Trophoblast cell (in vitro differentiated cells and primary cell): ENCODE data around the gene ATP5PB.

Experiments used
- DNase-seq, 2 donors: peaks; one replicate each; pipeline ENCODE4 v3.0.0-alpha.2; 2016
- H2AFZ ChIP-seq: 2 replicates; pipeline ENCODE4 v1.6.1; 2013; ENCODE audit warnings: low read length, moderate library complexity, mild to moderate bottlenecking; ENCODE audit not compliant: insufficient read depth, poor library complexity
- H2AK5ac ChIP-seq: 2 replicates; pipeline ENCODE4 v1.6.1; 2013; ENCODE audit warnings: mild to moderate bottlenecking, low read length
- H2BK120ac ChIP-seq: 2 replicates; pipeline ENCODE4 v1.6.1; 2013; ENCODE audit warnings: low read length, mild to moderate bottlenecking, moderate library complexity; ENCODE audit not compliant: insufficient read depth, poor library complexity
- H2BK12ac ChIP-seq: 2 replicates; pipeline ENCODE4 v1.6.1; 2013; ENCODE audit warnings: mild to moderate bottlenecking, low read length, moderate library complexity
- H2BK5ac ChIP-seq: 2 replicates; pipeline ENCODE4 v1.6.1; 2013; ENCODE audit warnings: low read length, low read depth, moderate library complexity, mild to moderate bottlenecking; ENCODE audit not compliant: poor library complexity
- H3K14ac ChIP-seq: 2 replicates; pipeline ENCODE4 v1.6.1; 2013; ENCODE audit warnings: mild to moderate bottlenecking, low read length
- H3K18ac ChIP-seq: 2 replicates; pipeline ENCODE4 v1.6.1; 2013; ENCODE audit warnings: mild to moderate bottlenecking, low read length
- H3K23ac ChIP-seq: 2 replicates; pipeline ENCODE4 v1.6.1; 2013; ENCODE audit warnings: low read length
- H3K27ac ChIP-seq: 2 replicates; pipeline ENCODE4 v1.5.1; 2013; ENCODE audit warnings: low read depth, mild to moderate bottlenecking, inconsistent platforms, low read length, moderate library complexity
- H3K27me3 ChIP-seq: 2 replicates; pipeline ENCODE4 v1.6.1; 2013; ENCODE audit warnings: inconsistent platforms, mild to moderate bottlenecking, low read length, moderate library complexity; ENCODE audit not compliant: insufficient read depth
- H3K36me3 ChIP-seq, 2 experiments: 1 replicate in 1 of 2; 2 replicates in 1 of 2; pipeline ENCODE4 v1.6.1; 2013; ENCODE audit warnings: low read length in 2 of 2, mild to moderate bottlenecking in 2 of 2, moderate library complexity in 1 of 2; ENCODE audit not compliant: insufficient read depth in 2 of 2, control insufficient read depth in 1 of 2
- H3K4ac ChIP-seq: 2 replicates; pipeline ENCODE4 v1.6.1; 2013; ENCODE audit warnings: low read depth, mild to moderate bottlenecking, low read length, moderate library complexity
- H3K4me1 ChIP-seq, 2 experiments: 1 replicate in 1 of 2; 2 replicates in 1 of 2; pipeline ENCODE4 v1.6.1; 2013; ENCODE audit warnings: low read length in 2 of 2, mild to moderate bottlenecking in 2 of 2, moderate library complexity in 1 of 2; ENCODE audit not compliant: insufficient read depth in 2 of 2, control insufficient read depth in 1 of 2
- H3K4me2 ChIP-seq: 2 replicates; pipeline ENCODE4 v1.6.1; 2013; ENCODE audit warnings: inconsistent platforms, mild to moderate bottlenecking, low read length, moderate library complexity
- H3K4me3 ChIP-seq: 2 replicates; pipeline ENCODE4 v1.5.1; 2013; ENCODE audit warnings: mild to moderate bottlenecking, low read depth, low read length, inconsistent platforms
- H3K79me1 ChIP-seq: one replicate; pipeline ENCODE4 v1.6.1; 2013; ENCODE audit warnings: low read length
- H3K79me2 ChIP-seq: 2 replicates; pipeline ENCODE4 v1.6.1; 2013; ENCODE audit warnings: low read length, mild to moderate bottlenecking; ENCODE audit not compliant: control insufficient read depth, insufficient read depth, poor library complexity
- H3K9ac ChIP-seq: 2 replicates; pipeline ENCODE4 v1.6.1; 2013; ENCODE audit warnings: mild to moderate bottlenecking, low read length
- H3K9me3 ChIP-seq: 2 replicates; pipeline ENCODE4 v1.6.1; 2013; ENCODE audit warnings: low read depth, mild to moderate bottlenecking, control low read depth, inconsistent platforms, low read length; ENCODE audit not compliant: insufficient read depth
- H4K12ac ChIP-seq: 2 replicates; pipeline ENCODE4 v1.6.1; 2013; ENCODE audit warnings: low read depth, mild to moderate bottlenecking, low read length, moderate library complexity
- H4K8ac ChIP-seq: 2 replicates; pipeline ENCODE4 v1.6.1; 2013; ENCODE audit warnings: low read depth, mild to moderate bottlenecking, low read length, moderate library complexity
- H4K91ac ChIP-seq: one replicate; pipeline ENCODE4 v1.6.1; 2013; ENCODE audit warnings: low read depth, mild to moderate bottlenecking, low read length, moderate library complexity
- WGBS: extraction: QIAGEN DNeasy Blood & Tissue Kit; methylation state at CpG from one replicate; pipeline ENCODE4 v1.1.7; 2013; ENCODE audit warnings: missing lambda C conversion rate; ENCODE audit not compliant: insufficient read length, insufficient coverage; ENCODE audit errors: extremely low coverage; 5-methylcytosine and 5-hydroxymethylcytosine counted together

ATP5PB gene

DNA sequence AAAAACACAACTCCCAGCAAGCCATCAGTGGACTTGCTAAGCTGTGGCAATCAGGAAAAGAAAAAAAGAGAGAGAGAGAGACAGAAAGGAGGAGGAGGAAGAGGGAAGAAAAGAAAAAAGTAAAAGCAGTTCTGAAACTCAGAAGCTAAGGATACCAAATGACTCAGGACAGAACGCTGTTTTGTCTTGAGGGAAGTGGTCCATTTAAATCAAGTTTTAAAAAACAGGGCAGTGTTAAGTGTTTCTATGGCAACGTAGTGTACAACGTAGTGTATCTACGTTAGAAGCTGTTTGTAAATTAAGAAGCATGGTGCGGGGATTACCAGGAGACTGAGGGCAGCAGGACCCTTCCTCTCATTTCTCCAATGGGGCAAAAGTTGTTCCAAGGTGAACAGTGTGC is 48.3 kb downstream of the ATP5PB start:
- Histone ChIP-seq H2AFZ (no peak overlapping the region), H2BK5ac (no peak overlapping the region), H3K79me1 (no peaks in the 10 kb centered on the region), H3K18ac (no peak overlapping the region), H3K36me3 (no peaks in the 10 kb centered on the region), H3K27ac (no peak overlapping the region), H3K4me3 (no peak overlapping the region), H3K4me1 (no peaks in the 10 kb centered on the region), H2BK120ac (no peak overlapping the region), H4K91ac (no peak overlapping the region), H3K4ac (no peak overlapping the region), H2BK12ac (no peak overlapping the region), H3K9ac (no peak overlapping the region), H3K27me3 (no peaks in the 10 kb centered on the region), H3K4me2 (no peak overlapping the region), H4K8ac (no peak overlapping the region), H3K9me3 (no peaks in the 10 kb centered on the region), H3K14ac (no peak overlapping the region), H4K12ac (no peak overlapping the region), H3K79me2 (no peaks in the 10 kb centered on the region), H3K23ac (no peak overlapping the region), H2AK5ac (no peak overlapping the region)
- no peak for DNase-seq
- no CpG with 5 or more reads among the region's 5 CpGs for WGBS

DNA sequence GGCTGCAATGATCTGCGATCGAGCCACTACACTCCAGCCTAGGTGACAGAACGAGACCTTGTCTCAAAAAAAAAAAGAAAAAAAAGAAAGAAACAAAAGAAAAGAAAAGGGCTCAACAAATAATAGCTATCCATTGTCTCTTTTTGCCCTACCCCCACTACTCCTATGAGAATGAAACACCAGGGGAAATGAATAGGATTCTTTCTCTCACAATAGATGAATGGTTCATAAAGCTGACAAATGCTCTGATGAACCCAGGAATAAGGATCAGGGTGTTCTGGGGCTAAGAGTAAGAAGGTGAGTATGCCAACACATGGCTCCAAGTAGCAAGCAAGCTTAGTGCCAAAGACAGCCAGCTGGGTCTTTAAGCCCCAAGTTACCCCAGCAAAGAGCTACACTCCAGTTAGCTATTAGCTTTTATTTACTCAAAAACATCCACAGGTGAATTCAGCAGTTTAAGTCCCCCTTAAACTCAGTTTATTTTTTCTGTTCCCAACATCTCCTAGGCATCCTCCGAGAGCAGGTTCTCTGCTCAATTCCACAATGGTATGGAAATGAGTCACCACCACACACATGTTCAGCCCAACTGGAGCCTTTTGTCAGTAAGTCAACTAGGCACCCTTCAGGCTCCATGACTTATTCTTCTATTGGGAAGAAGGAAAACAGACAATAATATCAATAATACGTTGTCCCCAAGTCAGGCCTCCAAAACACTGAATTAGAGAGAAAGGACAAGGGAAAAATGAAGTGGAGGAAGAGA is 49.9 kb downstream of the ATP5PB start:
- Histone ChIP-seq H3K23ac (no peak overlapping the region), H3K27ac (no peak overlapping the region), H3K9me3 (no peaks in the 10 kb centered on the region), H2BK120ac (no peak overlapping the region), H2BK5ac (no peak overlapping the region), H4K8ac (no peak overlapping the region), H3K27me3 (no peaks in the 10 kb centered on the region), H3K79me2 (no peaks in the 10 kb centered on the region), H4K12ac (no peak overlapping the region), H3K18ac (no peak overlapping the region), H3K4ac (no peak overlapping the region), H2BK12ac (no peak overlapping the region), H3K36me3 (no peaks in the 10 kb centered on the region), H3K9ac (no peak overlapping the region), H3K14ac (no peak overlapping the region), H4K91ac (no peak overlapping the region), H3K4me3 (no peak overlapping the region), H2AFZ (no peak overlapping the region), H3K4me1 (no peaks in the 10 kb centered on the region), H2AK5ac (no peak overlapping the region), H3K79me1 (no peaks in the 10 kb centered on the region), H3K4me2 (no peak overlapping the region)
- DNase-seq, result no peak
- WGBS, result no CpG with 5 or more reads among the region's 5 CpGs

DNA sequence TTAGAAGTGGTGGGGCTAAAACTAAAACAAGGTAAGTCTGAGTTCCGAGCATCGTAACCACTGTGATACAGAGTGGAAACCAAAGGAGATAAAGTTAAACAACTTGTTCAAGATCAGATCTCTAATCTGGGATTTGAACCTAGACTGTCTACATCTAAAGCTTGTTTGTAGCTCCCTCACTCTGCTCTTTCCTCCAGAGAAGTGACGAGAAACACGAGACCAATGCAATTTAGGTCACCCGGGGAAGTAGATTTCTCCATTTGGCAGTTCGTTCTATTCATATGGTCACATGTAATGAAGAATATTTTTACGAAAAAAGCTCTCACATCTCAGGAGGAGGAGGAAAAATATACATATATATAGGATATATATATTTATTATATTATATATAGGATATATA is 52.4 kb downstream of the ATP5PB start:
- Histone ChIP-seq H2BK5ac (no peak overlapping the region), H3K36me3 (no peaks in the 10 kb centered on the region), H3K4me2 (no peak overlapping the region), H3K79me2 (no peaks in the 10 kb centered on the region), H4K91ac (no peak overlapping the region), H2AFZ (no peak overlapping the region), H3K4me1 (no peaks in the 10 kb centered on the region), H3K79me1 (no peaks in the 10 kb centered on the region), H2AK5ac (no peak overlapping the region), H3K23ac (no peak overlapping the region), H3K9ac (no peak overlapping the region), H3K4me3 (no peak overlapping the region), H4K8ac (no peak overlapping the region), H4K12ac (no peak overlapping the region), H3K27me3 (no peaks in the 10 kb centered on the region), H3K14ac (no peak overlapping the region), H3K18ac (no peak overlapping the region), H2BK120ac (no peak overlapping the region), H3K27ac (no peak overlapping the region), H3K4ac (no peak overlapping the region), H2BK12ac (no peak overlapping the region), H3K9me3 (no peaks in the 10 kb centered on the region)
- DNase-seq, result no peak
- no CpG with 5 or more reads among the region's 7 CpGs for WGBS

DNA sequence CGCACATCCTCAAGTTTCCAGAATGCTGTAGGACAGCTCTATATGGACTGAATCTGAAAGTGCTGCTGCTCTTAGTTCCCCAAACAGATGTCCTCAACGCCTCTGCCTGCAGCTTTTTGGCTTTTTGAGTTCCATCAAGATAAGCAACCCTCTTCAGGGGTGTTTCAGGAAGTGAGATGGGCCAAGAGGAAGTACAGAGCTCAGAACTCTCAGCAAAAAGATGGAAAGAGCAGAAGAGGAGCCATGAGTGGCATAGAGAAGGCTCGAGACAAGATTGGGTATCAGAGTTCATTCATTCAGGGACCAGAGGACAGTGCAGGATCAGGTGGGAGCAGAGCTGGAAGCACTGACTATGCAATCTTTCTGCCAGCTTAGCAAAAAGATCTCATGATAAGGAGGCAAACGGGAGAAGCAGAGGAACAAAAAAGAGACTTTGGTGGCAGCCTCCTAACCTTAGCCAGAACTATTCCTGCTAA is 54.4 kb downstream of the ATP5PB start, which contains the start of the genes ADORA3 and TMIGD3:
ADORA3 (minus strand) TSS at position 49 of the 476 bp plus-strand sequence. CDS start 279 bp downstream, outside the sequence.
TMIGD3 (minus strand) TSS at position 49 of the 476 bp plus-strand sequence. CDS start 279 bp downstream, outside the sequence.
- H4K12ac ChIP-seq, result no peak within 1 kb of the TSS
- no peak within 1 kb of the TSS for H2BK120ac ChIP-seq
- no peak for DNase-seq
- H3K79me2 ChIP-seq, result peaks cover 3% of the 10 kb centered on the region
- H2AFZ ChIP-seq, result no peak within 1 kb of the TSS
- no peaks in the 10 kb centered on the region for H3K9me3 ChIP-seq
- no peak within 1 kb of the TSS for H3K18ac ChIP-seq
- H2AK5ac ChIP-seq, result no peak within 1 kb of the TSS
- H3K36me3 ChIP-seq, result no peaks in the 10 kb centered on the region
- H3K14ac ChIP-seq, result no peak within 1 kb of the TSS
- no peaks in the 10 kb centered on the region for H3K27me3 ChIP-seq
- WGBS, result no CpG with 5 or more reads among the region's 4 CpGs
- H3K27ac ChIP-seq, result no peak within 1 kb of the TSS
- H3K4me1 ChIP-seq, result peaks cover 3 to 7% of the 10 kb centered on the region in 2 experiments
- H3K79me1 ChIP-seq, result peaks cover 5% of the 10 kb centered on the region
- no peak within 1 kb of the TSS for H2BK12ac ChIP-seq
- H4K8ac ChIP-seq, result no peak within 1 kb of the TSS
- H3K9ac ChIP-seq, result no peak within 1 kb of the TSS
- H3K4ac ChIP-seq, result no peak within 1 kb of the TSS
- no peak within 1 kb of the TSS for H3K4me3 ChIP-seq
- H2BK5ac ChIP-seq, result no peak within 1 kb of the TSS
- H4K91ac ChIP-seq, result no peak within 1 kb of the TSS
- no peak within 1 kb of the TSS for H3K23ac ChIP-seq
- no peak within 1 kb of the TSS for H3K4me2 ChIP-seq
